Astrocyte (in vitro differentiated cells and primary cell): ENCODE measurements around the gene GLRA3.

ENCODE experiments used
- EZH2 ChIP-seq: IDR thresholded peaks from 2 replicates; pipeline ENCODE4 v1.6.1; 2012; ENCODE audit warnings: mild to moderate bottlenecking, low read length, inconsistent platforms; ENCODE audit not compliant: insufficient read depth
- TF ChIP-seq, protein P1 (sequence below): IDR thresholded peaks from 2 replicates; pipeline ENCODE4 v1.5.1; 2011; ENCODE audit warnings: low read depth, mild to moderate bottlenecking, inconsistent platforms, low read length, moderate library complexity; ENCODE audit not compliant: insufficient read depth

DNA sequence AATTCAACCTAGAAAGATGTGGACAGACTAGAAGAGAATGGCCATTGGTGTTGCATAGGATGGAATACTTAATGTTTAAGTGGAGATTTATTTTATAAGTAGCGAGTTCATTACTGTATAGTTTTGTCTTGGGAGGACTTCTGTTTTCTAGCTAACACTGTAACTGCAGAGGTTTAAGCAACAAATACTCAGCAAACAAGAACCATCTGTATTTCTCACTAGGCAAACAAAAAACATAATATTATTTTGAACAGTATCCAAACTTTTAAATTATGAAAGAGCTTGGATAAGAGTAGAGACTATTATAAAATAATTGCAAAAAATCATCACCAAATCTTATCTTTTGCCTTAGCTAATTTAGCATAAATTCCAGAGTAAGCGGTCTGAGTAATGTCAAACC, 121.1 kb downstream of the GLRA3 start:
- TF ChIP-seq, protein P1, sequence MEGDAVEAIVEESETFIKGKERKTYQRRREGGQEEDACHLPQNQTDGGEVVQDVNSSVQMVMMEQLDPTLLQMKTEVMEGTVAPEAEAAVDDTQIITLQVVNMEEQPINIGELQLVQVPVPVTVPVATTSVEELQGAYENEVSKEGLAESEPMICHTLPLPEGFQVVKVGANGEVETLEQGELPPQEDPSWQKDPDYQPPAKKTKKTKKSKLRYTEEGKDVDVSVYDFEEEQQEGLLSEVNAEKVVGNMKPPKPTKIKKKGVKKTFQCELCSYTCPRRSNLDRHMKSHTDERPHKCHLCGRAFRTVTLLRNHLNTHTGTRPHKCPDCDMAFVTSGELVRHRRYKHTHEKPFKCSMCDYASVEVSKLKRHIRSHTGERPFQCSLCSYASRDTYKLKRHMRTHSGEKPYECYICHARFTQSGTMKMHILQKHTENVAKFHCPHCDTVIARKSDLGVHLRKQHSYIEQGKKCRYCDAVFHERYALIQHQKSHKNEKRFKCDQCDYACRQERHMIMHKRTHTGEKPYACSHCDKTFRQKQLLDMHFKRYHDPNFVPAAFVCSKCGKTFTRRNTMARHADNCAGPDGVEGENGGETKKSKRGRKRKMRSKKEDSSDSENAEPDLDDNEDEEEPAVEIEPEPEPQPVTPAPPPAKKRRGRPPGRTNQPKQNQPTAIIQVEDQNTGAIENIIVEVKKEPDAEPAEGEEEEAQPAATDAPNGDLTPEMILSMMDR, result no peak
- TF ChIP-seq EZH2, result no peak
